HG03558 (cell line): Measurements from ENCODE around the gene TMEM52.

Experiments
- ATAC-seq: cut with Tn5 transposase; IDR thresholded peaks from one replicate; pipeline ENCODE4 v1.9.1; 2021; ENCODE audit warnings: moderate number of reproducible peaks; ENCODE audit not compliant: unreplicated experiment; ENCODE audit errors: extremely low read depth

The TMEM52 gene

DNA sequence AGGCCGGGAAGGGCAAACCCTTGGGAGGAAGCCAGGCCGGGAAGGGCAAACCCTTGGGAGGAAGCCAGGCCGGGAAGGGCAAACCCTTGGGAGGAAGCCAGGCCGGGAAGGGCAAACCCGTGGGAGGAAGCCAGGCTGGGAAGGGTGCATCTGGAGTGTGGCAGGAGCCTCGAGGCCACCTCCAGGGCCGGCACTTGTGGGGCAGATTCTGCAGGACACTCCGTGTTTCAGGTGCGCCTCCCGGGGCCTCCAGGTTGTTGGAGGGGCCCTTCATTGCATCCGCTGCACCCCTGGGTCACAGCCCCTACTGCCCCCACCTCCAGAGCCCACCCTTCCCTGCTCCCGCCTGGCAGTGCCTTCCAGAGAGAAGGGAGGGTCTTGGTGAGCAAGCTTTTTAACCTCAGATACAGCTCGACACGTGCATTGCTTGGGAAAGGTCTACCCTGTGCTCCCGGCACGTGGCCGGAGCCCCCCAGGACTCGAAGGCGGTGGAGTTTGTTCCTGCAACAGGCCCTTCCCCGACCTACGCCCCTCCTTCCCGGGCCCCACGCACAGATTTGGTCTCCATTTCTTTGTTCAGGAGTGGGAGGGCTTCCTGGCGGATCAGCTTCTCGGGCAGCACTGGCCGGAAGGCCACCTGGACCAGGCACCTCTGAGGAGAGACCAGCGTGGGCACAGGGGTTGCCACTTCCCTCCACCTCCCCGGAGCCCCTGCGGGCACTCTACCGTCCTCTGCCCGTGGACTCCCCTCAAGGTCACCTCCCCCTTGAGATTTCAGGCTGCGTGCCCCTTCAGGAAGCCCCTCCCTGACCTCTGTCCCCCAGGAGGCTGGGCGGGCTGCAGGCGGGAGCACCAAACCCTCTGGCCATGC, 9.4 kb upstream of the TMEM52 start:
- no peak for ATAC-seq

DNA sequence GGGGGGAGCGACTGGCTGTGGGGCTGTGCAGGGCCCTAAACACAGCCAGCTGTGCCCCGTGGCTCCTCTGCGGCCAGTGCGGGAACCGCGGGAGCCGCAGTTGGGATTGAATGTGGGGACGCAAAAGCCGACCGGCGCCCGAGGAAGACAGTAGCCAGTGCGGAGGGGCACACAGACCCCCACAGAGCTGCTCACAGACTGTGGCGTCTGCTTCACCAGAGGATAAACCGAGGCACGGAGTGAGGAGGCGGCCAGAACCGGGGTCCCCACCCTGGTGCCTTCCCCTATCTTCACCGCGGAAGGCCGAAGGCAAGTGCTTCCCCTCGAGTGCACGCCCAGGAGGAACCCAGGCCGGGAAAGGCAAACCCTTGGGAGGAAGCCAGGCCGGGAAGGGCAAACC, 8.7 kb upstream of the TMEM52 start:
- no peak for ATAC-seq

DNA sequence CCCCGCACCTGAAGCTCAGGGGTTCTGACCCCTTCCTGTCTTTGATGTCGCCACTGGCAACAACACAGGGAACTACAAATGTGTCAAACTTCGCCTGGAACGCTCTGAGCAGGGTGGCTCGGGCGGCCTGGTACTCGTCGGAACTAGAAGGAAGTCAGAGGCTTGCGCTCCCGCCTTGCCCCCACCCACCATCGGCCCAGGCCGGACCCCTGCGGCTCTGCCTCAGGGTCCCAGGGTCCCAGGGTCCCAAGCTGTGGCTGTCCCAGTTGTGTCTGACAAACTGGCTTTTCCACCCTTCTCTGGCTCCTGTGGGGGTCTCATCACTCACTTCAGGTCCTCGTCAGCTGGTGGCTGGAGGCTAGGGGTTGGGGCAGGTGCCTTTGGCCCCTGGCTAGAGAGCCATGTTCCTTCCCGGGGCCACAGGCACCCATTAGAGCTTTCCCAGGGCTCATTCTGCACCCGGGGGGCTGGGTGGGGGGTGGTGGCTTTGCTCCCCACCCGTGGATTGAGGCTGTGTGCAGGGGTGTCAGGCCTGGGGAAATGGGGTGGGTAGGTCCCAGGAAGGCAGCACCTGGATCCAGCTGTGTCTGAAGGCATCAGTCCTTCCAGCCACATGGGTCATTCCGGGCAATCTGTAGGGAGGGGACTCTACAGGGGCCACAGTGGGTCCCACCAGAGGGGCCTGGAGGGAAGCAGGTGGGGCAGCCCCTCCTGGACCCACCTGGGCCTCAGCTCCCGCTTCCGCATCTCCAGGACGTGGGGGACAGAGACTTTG, 8.0 kb upstream of the TMEM52 start:
- ATAC-seq = no peak

DNA sequence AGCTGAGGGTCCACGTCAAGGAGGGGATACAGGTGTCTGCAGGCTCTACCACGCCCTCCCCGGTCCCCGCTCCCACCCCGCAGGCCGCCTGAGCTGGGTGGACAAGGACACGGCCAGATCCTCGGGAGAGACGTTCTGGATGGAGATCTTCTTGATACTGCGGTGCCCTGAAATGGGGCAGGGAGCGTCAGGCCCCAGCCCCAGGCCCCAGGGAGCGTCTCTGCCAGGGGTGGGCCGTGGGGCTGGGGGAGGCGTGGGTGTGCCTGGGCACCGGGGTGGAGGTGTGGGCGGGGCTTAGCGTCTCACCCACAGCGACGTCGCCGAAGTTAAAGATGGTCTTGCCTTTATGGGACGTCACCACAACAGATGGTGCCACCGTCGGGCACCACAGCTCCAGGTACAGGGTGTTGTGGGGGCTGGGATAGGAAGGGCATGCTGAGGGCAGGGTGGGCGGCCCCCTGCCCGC, 7.3 kb upstream of the TMEM52 start:
- no peak for ATAC-seq

DNA sequence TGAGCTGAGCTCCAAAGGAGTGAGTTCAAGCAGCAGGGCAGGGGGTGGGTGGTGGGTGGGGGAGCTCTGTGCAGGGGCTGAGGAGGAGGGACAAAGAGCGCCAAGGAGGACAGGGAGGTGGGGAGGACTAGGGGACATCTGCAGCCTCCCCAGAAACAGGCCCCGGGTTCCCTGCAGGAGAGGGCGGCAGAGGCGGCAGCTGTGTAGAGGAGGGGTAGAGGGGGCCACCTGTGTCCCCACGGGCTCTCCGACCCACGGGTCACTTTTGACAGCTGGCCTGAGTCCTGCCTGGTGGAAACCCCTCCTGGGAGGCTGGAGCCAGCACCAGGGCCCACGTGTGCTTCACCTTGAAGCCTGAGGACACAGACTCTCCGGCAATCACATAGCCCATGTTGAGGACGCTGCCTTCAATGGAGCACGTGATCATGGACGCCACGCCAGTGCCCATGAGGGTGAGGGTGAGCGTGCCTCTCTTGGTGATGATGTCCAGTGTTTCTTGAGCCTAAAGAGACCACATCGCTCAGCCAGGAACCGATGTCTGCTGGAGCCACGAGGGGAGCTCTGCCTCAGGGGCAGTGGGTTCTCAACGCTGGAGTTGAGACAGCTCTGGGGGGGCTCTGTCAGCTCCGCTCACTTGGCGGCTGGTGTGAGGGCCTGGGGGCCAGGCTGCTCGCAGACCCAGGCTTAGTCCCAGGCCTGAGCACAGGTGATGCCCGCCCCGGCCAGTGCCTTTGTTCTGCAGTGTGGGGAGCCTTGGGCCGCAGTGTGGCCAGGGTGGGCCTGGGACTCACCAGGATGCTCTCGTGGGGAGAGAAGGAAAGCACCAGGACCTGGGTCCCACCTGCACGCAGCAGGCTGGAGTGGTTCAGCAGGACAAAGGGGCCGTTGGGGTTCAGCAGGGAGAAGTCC, 6.6 kb upstream of the TMEM52 start:
- ATAC-seq = no peak

DNA sequence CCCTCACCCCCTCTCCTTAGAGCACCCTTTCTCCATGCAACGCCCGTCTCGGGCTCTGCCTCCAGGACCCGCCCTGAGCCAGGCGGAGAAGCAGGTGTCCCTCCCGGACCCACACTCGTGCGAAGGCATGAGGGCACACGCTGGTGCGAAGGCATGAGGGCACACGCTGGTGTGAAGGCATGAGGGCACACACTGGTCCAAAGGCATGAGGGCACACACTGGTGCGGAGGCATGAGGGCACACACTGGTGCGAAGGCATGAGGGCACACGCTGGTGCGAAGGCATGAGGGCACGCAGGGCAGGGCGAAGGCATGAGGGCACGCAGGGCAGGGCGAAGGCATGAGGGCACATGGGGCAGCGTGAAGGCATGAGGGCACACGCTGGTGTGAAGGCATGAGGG, 5.8 kb upstream of the TMEM52 start:
- ATAC-seq = no peak

DNA sequence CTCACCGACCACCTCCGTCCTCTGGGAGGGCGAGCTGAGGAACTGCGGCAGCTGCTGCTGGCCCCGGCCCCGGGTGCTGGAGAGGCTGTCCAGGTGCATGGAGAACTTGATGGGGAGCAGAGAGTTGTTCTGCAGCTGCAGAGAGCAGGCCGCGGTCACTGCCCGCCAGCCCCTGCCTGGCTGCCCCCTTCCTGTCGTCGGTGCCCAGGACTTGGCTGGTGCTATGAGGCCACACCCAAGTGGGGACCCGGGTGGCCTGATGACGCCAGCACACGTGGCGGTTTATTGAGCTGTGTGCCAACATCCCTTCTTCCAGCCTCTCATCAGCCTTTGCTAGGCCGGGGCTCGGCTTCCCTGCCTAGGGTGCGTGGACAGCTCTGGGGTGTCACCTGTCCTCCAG, 5.3 kb upstream of the TMEM52 start:
- no peak for ATAC-seq

DNA sequence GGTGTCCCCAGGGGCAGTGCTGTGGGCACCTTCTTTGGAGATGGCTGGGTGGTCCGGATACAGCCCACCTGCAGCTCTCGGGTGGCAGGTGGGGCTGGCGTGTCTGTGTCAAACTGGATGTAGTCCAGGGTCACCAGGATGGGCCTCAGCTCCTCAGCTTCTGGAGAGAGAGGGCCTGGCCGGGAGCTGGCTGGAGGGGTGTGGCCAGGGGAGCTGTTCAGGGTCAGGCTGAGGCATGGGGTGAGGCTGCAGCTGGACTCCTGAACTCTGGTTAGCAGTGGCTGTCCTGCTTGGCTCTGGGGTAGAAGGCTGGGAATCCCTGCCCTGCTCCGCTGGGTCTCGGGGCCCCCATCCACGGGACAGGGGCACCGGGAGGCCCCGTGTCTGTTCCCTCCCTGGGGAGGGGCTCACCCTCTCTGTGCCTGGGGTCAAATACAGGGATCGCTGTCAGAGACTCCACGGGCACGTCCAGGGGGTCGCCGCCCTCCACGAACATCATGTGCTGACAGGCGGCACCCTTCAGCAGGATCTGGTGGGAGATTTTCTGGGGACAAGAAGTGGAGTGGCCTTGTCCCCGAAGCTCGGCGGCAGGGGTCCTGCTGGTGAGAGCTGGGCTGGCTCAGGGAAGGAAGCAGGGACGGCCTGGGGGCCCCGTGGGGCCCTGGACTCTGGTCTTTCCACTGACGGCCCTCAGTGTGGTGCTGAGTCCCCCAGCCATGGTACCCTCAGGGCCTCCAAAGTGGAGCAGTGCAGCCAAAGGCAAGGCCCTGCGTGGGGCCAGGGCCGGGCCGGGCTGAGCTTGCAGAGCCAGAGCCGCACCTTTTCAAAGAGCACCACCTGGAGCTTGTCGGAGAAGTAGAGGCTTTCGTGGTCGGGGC, 4.1 kb upstream of the TMEM52 start:
- no peak for ATAC-seq

DNA sequence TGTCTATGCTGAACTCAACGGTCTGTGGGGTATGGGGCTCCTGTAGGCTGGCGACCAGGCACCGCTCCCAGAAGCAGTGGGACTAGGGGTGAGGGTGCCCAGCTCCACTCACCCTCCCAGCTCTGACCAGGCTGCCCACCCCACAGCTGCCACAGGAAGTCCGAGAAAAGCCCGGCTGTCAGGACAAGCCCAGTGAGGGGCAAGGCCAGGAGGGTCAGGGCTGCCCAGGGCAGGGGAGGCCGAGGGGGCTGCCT, 3.5 kb upstream of the TMEM52 start:
- no peak for ATAC-seq

DNA sequence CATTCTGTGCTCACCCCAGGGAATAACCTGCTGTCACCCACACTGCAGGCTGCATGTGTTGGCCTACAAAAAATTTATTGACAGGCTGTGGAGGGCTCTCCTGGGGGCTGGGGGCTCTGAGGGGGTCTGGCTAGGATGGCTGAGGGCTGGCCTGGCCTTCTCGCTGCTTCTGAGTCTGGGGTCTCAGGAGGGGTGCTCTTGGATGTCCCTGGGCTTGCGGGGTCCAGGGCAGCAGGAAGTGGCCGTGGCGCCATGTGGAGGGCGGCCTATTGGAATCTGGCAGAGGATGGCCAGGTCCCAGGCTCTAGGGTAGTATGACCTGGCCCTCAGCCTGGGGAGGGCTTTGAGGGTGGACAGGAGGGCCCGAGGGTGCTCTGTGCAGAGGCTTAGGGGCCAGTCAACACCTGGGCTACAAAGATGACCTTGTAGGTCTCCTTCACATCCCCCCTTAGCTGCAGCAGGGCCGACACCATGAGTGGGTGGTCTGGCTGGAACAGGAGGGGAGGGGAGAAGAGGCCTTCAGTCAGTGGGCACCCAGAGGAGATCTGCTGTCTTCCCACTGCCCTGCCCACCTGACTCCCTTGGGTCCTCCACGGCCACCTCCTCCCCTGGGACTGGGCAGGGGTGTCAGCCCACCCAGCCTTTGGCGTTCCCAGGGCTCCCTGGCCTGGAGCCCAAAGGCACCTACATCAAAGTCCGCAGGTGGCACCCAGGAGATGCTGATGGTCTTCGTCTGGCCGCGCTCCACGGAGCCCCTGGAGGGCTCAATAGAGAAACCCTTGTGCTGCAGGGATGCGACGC, 3.0 kb upstream of the TMEM52 start:
- ATAC-seq = no peak

DNA sequence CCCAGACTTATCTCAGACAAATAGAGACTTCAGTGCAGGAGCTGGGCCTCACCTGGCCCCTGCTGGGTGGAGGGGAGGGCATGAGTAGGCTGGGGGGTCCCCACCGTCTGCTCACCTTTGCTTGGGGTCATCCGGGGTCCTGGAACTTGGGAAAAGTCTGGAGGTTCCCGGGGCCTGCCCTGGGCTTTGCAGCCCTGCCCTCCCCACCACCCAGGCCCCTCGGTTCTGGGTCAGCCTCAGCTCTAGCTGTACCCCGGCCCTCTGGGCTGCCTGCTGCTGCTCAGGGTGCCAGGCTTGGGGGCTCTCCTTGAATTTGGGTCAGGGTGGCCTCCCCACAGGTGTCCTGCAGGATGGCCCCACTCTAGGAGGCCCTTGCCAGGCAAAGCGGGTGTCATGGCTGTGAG, 2.4 kb upstream of the TMEM52 start:
- ATAC-seq = no peak

DNA sequence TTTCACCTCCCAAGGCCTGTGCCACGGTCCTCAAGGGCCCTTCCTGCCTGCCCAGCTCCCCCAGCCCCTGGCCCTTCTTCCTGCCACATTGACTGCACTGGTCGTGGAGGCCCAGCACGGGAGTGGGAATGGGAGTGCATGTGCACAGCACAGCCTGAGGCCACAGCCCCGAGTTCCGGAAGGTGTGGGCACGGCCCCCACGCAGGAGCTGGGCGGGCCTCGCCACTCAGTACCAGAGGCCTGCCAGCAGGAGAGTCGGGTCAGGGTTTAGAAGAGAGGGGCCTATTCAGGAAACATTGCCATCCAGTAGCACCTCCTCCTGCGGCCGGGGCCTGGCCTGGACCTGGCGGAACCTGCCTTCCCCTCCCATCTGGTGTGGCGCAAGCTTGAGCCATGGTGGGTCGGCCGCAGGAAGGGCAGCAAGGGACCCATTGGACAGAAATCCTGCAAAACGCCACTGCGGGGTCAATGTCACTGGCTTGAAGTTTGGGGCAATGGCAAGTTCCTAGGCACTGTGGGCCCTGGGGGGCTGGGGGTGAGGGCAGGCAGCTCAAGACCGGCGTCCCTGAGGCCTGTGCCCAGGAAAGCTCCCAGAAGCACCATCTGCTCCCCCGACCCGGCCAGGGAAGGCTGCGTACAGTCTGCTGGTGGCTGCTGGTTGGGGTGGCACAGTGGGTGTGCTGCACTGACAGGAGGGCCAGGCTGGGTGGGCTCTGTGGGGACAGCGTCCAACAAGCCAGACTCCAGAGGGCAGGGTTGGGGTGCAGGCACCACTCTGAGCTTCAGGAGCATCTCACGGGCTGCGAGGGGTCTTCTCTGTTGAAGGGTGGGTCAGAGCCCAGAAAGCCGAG, 1.8 kb upstream of the TMEM52 start:
- no peak for ATAC-seq

DNA sequence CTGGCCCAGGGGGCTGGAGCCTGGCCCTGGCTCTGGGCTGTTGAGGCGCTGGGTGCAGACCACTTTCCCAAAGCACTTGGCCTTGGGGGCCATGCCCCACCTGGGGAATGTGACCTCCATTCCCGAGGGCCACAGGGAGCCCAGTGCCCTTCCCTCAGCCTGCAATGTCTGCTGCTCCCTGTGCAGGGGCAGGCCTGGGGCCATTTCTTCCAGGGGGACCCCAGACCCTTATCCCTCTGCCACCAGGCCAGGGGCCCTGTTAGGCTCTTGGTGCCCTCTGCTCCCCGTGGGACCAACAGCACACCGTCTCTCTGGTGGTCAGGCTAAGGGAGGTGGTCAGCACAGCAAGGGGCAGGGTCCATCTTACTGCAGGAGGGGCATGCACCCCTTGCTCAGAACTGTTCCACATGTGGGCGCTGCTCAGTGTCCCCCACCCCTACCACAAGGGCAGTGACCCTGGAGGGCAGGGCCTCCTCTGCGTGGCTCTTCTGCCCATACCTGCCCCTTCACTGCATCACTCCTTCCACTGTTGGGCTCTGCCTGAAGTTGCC, 1.1 kb upstream of the TMEM52 start:
- no peak for ATAC-seq

DNA sequence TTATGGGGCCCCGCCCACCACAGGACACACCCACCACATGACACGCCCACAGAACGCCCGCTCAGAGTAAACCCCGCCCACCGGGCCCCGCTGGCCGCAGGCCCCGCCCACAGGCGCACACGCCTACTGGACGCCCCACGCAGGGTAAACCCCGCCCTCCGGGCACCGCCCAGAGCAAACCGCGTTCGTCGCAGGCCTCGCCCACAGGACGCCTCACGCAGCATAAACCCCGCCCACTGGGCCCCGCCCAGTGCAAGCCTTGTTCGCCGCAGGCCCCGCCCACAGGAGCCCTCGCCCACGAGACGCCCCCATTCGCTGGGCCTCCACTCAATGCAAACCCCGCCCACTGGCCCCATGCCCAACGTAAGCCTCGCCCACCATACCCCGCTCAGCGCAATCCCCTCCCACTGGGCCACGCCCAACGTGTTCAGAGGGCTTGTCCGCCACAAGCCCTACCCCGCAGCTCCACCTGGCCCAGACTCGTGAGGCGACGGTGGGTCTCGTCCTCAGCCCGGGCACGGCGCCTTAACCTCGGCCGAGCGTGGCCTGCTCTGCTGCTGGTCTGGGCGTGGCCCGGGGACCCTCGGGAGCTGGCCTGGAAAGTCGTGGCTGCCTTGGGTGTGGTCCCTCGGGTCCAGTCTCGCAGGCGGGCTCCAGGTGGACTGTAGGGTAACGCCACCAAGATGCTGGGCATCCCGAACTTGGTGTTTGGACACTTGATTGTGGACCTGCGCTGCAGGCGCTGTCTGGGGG, 401 bp upstream of the TMEM52 start:
- peak; percentile 43 for ATAC-seq

DNA sequence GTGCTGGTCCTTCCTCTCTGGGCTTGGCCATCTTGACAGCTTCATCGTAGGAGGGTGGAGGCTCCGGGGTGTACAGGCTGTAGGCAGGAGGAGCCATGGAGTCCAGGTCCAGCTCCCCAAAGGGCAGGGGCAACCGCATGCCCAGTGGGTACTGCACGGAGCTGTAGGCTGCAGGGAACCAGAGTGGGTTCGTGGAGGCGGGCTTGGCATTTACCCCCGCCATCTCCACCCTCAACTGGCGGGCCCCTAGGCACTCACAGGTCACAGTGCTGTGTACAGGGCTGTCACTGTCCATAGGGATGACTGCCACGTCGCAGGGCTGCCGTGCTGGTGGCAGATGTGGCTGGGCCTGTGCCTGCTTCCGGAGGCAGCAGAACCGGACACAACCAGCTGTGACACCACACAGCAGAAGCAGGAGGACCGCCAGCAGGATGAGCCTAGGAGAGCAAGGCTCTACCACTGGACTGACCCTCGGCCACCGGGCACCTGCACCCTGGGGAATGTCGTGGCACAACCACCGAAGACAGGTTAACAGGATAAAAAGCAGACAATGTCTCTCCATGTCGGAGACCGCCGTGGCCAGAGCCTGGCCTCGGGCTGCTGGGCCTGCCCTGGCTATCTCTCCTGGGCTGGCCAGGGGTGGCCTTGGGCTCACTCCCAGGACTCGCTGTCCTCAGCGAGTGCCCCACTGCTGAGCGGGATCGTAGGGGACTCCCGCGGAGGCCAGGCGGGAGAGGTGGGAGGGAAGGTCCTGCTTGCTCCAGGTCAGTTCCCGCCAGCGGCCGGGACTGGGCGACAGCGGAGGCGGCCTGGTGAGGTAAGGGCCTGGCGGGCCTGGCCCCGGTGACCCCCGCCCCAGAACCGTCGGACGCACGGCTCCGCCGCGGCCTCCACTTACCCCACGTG, 831 bp downstream of the TMEM52 start:
- ATAC-seq = no peak

DNA sequence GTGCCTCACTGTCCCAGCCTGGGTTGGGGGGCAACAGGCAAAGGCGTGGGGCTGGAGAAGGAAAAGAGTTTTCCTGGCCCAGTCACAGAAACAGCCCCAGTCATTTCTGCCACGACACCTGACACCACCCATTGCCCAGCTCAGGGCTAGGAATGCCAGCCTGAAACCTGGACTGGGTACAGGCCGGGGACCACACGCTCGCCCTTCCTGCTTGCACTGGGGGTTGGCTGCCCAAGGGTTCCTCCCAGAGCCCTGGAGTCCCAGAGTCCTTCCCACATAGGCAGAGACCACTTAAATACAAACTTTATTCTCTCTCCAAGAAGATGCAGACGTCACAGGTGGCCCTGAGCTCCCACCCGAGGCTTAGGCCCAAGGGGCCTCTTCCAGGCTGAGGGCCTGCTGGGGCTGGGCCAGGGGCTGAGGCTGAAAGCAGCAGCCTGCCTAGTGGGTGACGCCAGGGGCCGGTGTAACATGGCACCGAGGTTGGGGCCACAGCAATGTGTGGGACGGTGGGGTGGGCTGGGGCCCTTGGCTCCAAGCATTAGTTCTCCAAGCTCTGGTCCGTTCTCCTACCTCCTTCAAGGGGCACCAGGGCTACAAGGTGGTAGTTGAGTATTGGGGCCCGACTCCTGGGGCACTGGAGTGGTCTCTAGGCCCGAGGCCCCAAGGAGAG, 1.6 kb downstream of the TMEM52 start:
- ATAC-seq = no peak
